ENCODE data around the gene ERMP1. TPM values are rescaled to one million over a fixed set of nuclear protein-coding genes. Genes with fewer than 3 reads are reported as not detected.

The ERMP1 gene
- total RNA-seq, 5 donors from 2014 or later (not counting 1 experiment from before 2014, with no cell fraction given), result 12.1 to 23.5 (median 17.7) TPM

GRCh38 chr9:5796298-5796697 is 36.6 kb downstream of the ERMP1 start:
- Mint-ChIP-seq H3K9me3 (no peaks in the 10 kb centered on the region), H3K27me3 (no peaks in the 10 kb centered on the region), H3K4me3 (no peak overlapping the region), H3K36me3 (peaks cover 38% of the 10 kb centered on the region), H3K4me1 (peaks cover 40 to 50% (median 49%) of the 10 kb centered on the region in 3 donors), H3K27ac (no peak overlapping the region)
- Histone ChIP-seq H3K9me3 (no peaks in the 10 kb centered on the region), H3K4me3 (ENCODE audit: control insufficient read depth in 1 of 2, extremely low read depth in 1 of 2, low read length in 1 of 2) (no peak overlapping the region), H3K36me3 (ENCODE audit: control insufficient read depth in 2 of 2, extremely low read depth in 1 of 2, insufficient read depth in 1 of 2, low read length in 1 of 2) (peaks cover 0 to 11% of the 10 kb centered on the region in 2 donors), H3K27me3 (replicated peaks in 1 of 2; ENCODE audit: control insufficient read depth in 2 of 2, extremely low read depth in 1 of 2, insufficient read depth in 2 of 2, low read length in 1 of 2) (no peaks in the 10 kb centered on the region), H3K4me1 (ENCODE audit: control insufficient read depth in 1 of 2, extremely low read depth in 1 of 2, insufficient read depth in 2 of 2, low read length in 2 of 2) (peaks cover 0 to 13% of the 10 kb centered on the region in 2 experiments), H3K27ac (ENCODE audit: low read length) (no peak overlapping the region)
- ChIA-PET POLR2A (no interaction called here), CTCF (no interaction called here)
- ATAC-seq (replicated peaks in 1 of 4), result no peak
- DNase-seq, result no peak
- 100% methylated on average over 1 of the region's 2 CpGs for WGBS (ENCODE audit: insufficient coverage)

- Mint-ChIP-seq H3K4me3 (peak overlapping the region in 1 of 3 donors; percentile 4), H3K27ac (peak overlapping the region in 1 of 2 donors; percentile 66), H3K4me1 (peaks cover 51 to 53% (median 52%) of the 10 kb centered on the region in 3 donors), H3K27me3 (no peaks in the 10 kb centered on the region), H3K36me3 (peaks cover 58% of the 10 kb centered on the region), H3K9me3 (no peaks in the 10 kb centered on the region)
- CTCF ChIA-PET, result no interaction called here
- POLR2A ChIA-PET, result interaction anchor here in 1 of 2 donors (0.6 kb wide), 1 partner anchor 211 kb away, joined by 5 read pairs; no protein-coding TSS in a partner anchor
- ATAC-seq (replicated peaks in 1 of 4), result peak; percentile 68 to 78 (median 70)
- DNase-seq, result peak in 1 of 35 experiments; percentile 14
- Histone ChIP-seq H3K36me3 (ENCODE audit: control insufficient read depth in 2 of 2, extremely low read depth in 1 of 2, insufficient read depth in 1 of 2, low read length in 1 of 2) (peaks cover 0 to 15% of the 10 kb centered on the region in 2 donors), H3K9me3 (no peaks in the 10 kb centered on the region), H3K27ac (ENCODE audit: low read length) (no peak overlapping the region), H3K4me3 (ENCODE audit: control insufficient read depth in 1 of 2, extremely low read depth in 1 of 2, low read length in 1 of 2) (no peak overlapping the region), H3K27me3 (replicated peaks in 1 of 2; ENCODE audit: control insufficient read depth in 2 of 2, extremely low read depth in 1 of 2, insufficient read depth in 2 of 2, low read length in 1 of 2) (no peaks in the 10 kb centered on the region), H3K4me1 (ENCODE audit: control insufficient read depth in 1 of 2, extremely low read depth in 1 of 2, insufficient read depth in 2 of 2, low read length in 2 of 2) (peaks cover 0 to 13% of the 10 kb centered on the region in 2 experiments)
- no CpG with 5 or more reads among the region's 1 CpG for WGBS (ENCODE audit: insufficient coverage)
Observed at GRCh38 chr9:5793812-5794211, 39.1 kb downstream of the ERMP1 start.

GRCh38 chr9:5791870-5792269 is 41.0 kb downstream of the ERMP1 start:
- H3K27ac ChIP-seq (ENCODE audit: low read length), result no peak overlapping the region
- DNase-seq (no peak), ATAC-seq (replicated peaks in 1 of 4) (no peak)
- H3K4me1 ChIP-seq (ENCODE audit: control insufficient read depth in 1 of 2, extremely low read depth in 1 of 2, insufficient read depth in 2 of 2, low read length in 2 of 2), result peaks cover 0 to 13% of the 10 kb centered on the region in 2 experiments
- H3K9me3 Mint-ChIP-seq, result no peaks in the 10 kb centered on the region
- ChIA-PET CTCF (no interaction called here), POLR2A (no interaction called here)
- H3K4me1 Mint-ChIP-seq, result peaks cover 56% of the 10 kb centered on the region in 3 donors
- H3K27ac Mint-ChIP-seq, result no peak overlapping the region
- H3K4me3 Mint-ChIP-seq, result no peak overlapping the region
- H3K27me3 ChIP-seq (replicated peaks in 1 of 2; ENCODE audit: control insufficient read depth in 2 of 2, extremely low read depth in 1 of 2, insufficient read depth in 2 of 2, low read length in 1 of 2), result no peaks in the 10 kb centered on the region
- H3K4me3 ChIP-seq (ENCODE audit: control insufficient read depth in 1 of 2, extremely low read depth in 1 of 2, low read length in 1 of 2), result no peak overlapping the region
- no peaks in the 10 kb centered on the region for H3K27me3 Mint-ChIP-seq
- no CpG with 5 or more reads among the region's 3 CpGs for WGBS (ENCODE audit: insufficient coverage)
- H3K36me3 Mint-ChIP-seq, result peaks cover 66% of the 10 kb centered on the region
- H3K9me3 ChIP-seq, result no peaks in the 10 kb centered on the region
- H3K36me3 ChIP-seq (ENCODE audit: control insufficient read depth in 2 of 2, extremely low read depth in 1 of 2, insufficient read depth in 1 of 2, low read length in 1 of 2), result peaks cover 0 to 18% of the 10 kb centered on the region in 2 donors

DNA sequence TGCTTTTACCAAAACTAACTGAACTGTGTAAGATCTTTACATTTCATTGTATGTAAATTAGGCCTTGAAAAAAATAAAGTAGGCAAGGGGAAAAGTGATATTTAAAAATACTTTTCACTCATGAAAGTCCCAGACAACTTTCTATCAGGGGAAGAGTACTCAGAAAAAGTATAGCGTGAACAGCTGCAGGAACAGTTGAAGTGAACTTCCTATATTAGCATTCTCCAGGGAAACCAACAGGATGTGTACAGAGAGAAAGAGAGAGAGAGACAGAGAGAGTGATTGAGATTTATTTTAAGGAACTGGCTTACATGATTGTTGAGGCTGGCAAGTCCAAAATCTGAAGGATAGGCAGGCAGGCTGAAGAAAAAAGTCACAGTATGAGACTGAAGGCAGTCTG is 42.0 kb downstream of the ERMP1 start:
- POLR2A ChIA-PET, result interaction anchor here in 1 of 2 donors (0.5 kb wide), 1 partner anchor 336 kb away, joined by 5 read pairs; no protein-coding TSS in a partner anchor
- DNase-seq (no peak), ATAC-seq (replicated peaks in 1 of 4) (no peak)
- WGBS (ENCODE audit: insufficient coverage), result no CpG with 5 or more reads among the region's 1 CpG
- H3K4me1 Mint-ChIP-seq, result peaks cover 56% of the 10 kb centered on the region in 3 donors
- Histone ChIP-seq H3K27me3 (replicated peaks in 1 of 2; ENCODE audit: control insufficient read depth in 2 of 2, extremely low read depth in 1 of 2, insufficient read depth in 2 of 2, low read length in 1 of 2) (no peaks in the 10 kb centered on the region), H3K27ac (ENCODE audit: low read length) (no peak overlapping the region), H3K4me1 (ENCODE audit: control insufficient read depth in 1 of 2, extremely low read depth in 1 of 2, insufficient read depth in 2 of 2, low read length in 2 of 2) (peaks cover 0 to 13% of the 10 kb centered on the region in 2 experiments), H3K4me3 (ENCODE audit: control insufficient read depth in 1 of 2, extremely low read depth in 1 of 2, low read length in 1 of 2) (no peak overlapping the region), H3K36me3 (ENCODE audit: control insufficient read depth in 2 of 2, extremely low read depth in 1 of 2, insufficient read depth in 1 of 2, low read length in 1 of 2) (peaks cover 0 to 27% of the 10 kb centered on the region in 2 donors), H3K9me3 (no peaks in the 10 kb centered on the region)
- no peak overlapping the region for H3K4me3 Mint-ChIP-seq
- H3K9me3 Mint-ChIP-seq, result no peaks in the 10 kb centered on the region
- H3K36me3 Mint-ChIP-seq, result peaks cover 67% of the 10 kb centered on the region
- no peaks in the 10 kb centered on the region for H3K27me3 Mint-ChIP-seq
- no peak overlapping the region for H3K27ac Mint-ChIP-seq
- CTCF ChIA-PET, result no interaction called here

DNA sequence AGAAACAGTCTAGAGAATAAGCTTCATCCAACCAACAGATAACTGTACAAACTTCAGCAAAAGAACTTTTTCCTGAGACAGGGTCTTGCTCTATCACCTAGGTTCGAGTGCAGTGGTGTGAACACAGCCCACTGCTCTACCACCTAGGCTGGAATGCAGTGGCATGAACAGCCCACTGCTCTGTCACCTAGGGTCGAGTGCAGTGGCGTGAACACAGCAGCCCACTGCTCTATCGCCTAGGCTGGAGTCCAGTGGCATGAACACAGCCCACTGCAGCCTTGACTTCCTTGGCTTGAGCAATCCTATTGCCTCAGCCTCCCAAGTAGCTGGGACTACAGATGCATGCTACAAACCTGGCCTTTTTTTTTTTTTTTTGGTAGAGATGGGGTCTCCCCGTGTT is 43.4 kb downstream of the ERMP1 start:
- H3K36me3 ChIP-seq (ENCODE audit: control insufficient read depth in 2 of 2, extremely low read depth in 1 of 2, insufficient read depth in 1 of 2, low read length in 1 of 2), result peaks cover 0 to 33% of the 10 kb centered on the region in 2 donors
- ATAC-seq (replicated peaks in 1 of 4) (no peak), DNase-seq (no peak)
- Mint-ChIP-seq H3K36me3 (peaks cover 74% of the 10 kb centered on the region), H3K4me3 (no peak overlapping the region), H3K4me1 (peaks cover 47 to 50% (median 49%) of the 10 kb centered on the region in 3 donors), H3K27ac (peak overlapping the region in 1 of 2 donors; percentile 6), H3K27me3 (no peaks in the 10 kb centered on the region), H3K9me3 (no peaks in the 10 kb centered on the region)
- peaks cover 0 to 13% of the 10 kb centered on the region in 2 experiments for H3K4me1 ChIP-seq (ENCODE audit: control insufficient read depth in 1 of 2, extremely low read depth in 1 of 2, insufficient read depth in 2 of 2, low read length in 2 of 2)
- ChIA-PET CTCF (interaction anchor here in 1 of 2 donors (0.6 to 1.1 kb wide), 2 partner anchors 15 to 1057 kb away, joined by 3 to 5 read pairs; no protein-coding TSS in a partner anchor), POLR2A (interaction anchor here in 1 of 2 donors (0.6 kb wide), 1 partner anchor 72 kb away, joined by 8 read pairs; no protein-coding TSS in a partner anchor)
- H3K9me3 ChIP-seq, result no peaks in the 10 kb centered on the region
- H3K4me3 ChIP-seq (ENCODE audit: control insufficient read depth in 1 of 2, extremely low read depth in 1 of 2, low read length in 1 of 2), result no peak overlapping the region
- no peak overlapping the region for H3K27ac ChIP-seq (ENCODE audit: low read length)
- H3K27me3 ChIP-seq (replicated peaks in 1 of 2; ENCODE audit: control insufficient read depth in 2 of 2, extremely low read depth in 1 of 2, insufficient read depth in 2 of 2, low read length in 1 of 2), result no peaks in the 10 kb centered on the region
- WGBS (ENCODE audit: insufficient coverage), result 93% methylated on average over 4 of the region's 5 CpGs

GRCh38 chr9:5787759-5788302 is 45.1 kb downstream of the ERMP1 start:
- 67% methylated on average over 1 of the region's 2 CpGs for WGBS (ENCODE audit: insufficient coverage)
- ATAC-seq (replicated peaks in 1 of 4) (no peak), DNase-seq (no peak)
- ChIA-PET CTCF (interaction anchor here in 1 of 2 donors (0.6 kb wide), 1 partner anchor 1041 kb away, joined by 3 read pairs; no protein-coding TSS in a partner anchor), POLR2A (no interaction called here)
- no peak overlapping the region for H3K27ac ChIP-seq (ENCODE audit: low read length)
- Mint-ChIP-seq H3K27ac (peak overlapping the region; percentile 19 to 41), H3K36me3 (peaks cover 85% of the 10 kb centered on the region), H3K27me3 (no peaks in the 10 kb centered on the region), H3K4me3 (no peak overlapping the region), H3K9me3 (peaks cover 4 to 5% (median 4%) of the 10 kb centered on the region in 3 donors), H3K4me1 (peaks cover 31 to 35% (median 32%) of the 10 kb centered on the region in 3 donors)
- H3K4me1 ChIP-seq (ENCODE audit: control insufficient read depth in 1 of 2, extremely low read depth in 1 of 2, insufficient read depth in 2 of 2, low read length in 2 of 2), result peaks cover 0 to 4% of the 10 kb centered on the region in 2 experiments
- no peaks in the 10 kb centered on the region for H3K27me3 ChIP-seq (replicated peaks in 1 of 2; ENCODE audit: control insufficient read depth in 2 of 2, extremely low read depth in 1 of 2, insufficient read depth in 2 of 2, low read length in 1 of 2)
- H3K36me3 ChIP-seq (ENCODE audit: control insufficient read depth in 2 of 2, extremely low read depth in 1 of 2, insufficient read depth in 1 of 2, low read length in 1 of 2), result peaks cover 0 to 36% of the 10 kb centered on the region in 2 donors
- no peak overlapping the region for H3K4me3 ChIP-seq (ENCODE audit: control insufficient read depth in 1 of 2, extremely low read depth in 1 of 2, low read length in 1 of 2)
- no peaks in the 10 kb centered on the region for H3K9me3 ChIP-seq

All from T-cell (primary cell).